Uterus (tissue), 4 donors: Measurements from ENCODE around the gene HOMER3. TPM values are rescaled to one million over a fixed set of nuclear protein-coding genes. Genes with fewer than 3 reads are reported as not detected.
A peak's percentile ranks its signal among the peaks of the same experiment; 100 is the strongest.

ENCODE experiments used
- DNase-seq, 2 donors: peaks; one replicate each; pipeline ENCODE4 v3.0.0-alpha.2; 2019 to 2020
- H3K27ac ChIP-seq, 2 donors: fragments of 200-600 bp; sonication (generic); 1 replicate in 1 of 2; 2 replicates in 1 of 2; pipeline ENCODE4 v1.5.1; 2016 to 2018
- H3K27me3 ChIP-seq, 2 donors: fragments of 200-600 bp; sonication (generic); one replicate each; pipeline ENCODE4 v1.5.1; 2018 to 2019; ENCODE audit warnings: control low read depth in 1 of 2
- H3K36me3 ChIP-seq, 2 donors: fragments of 200-600 bp; sonication (generic); one replicate each; pipeline ENCODE4 v1.5.1; 2019; ENCODE audit warnings: control low read depth in 1 of 2
- H3K4me1 ChIP-seq, 2 donors: fragments of 200-600 bp; sonication (generic); one replicate each; pipeline ENCODE4 v1.5.1; 2018 to 2019; ENCODE audit warnings: control low read depth in 1 of 2
- H3K4me3 ChIP-seq, 2 donors: fragments of 200-600 bp; sonication (generic); 1 replicate in 1 of 2; 2 replicates in 1 of 2; pipeline ENCODE4 v1.5.1; 2018 to 2019; ENCODE audit warnings: mild to moderate bottlenecking in 1 of 2
- H3K9me3 ChIP-seq, 2 donors: fragments of 200-600 bp; sonication (generic); one replicate each; pipeline ENCODE4 v1.5.1; 2019; ENCODE audit warnings: control low read depth in 1 of 2
- CTCF ChIP-seq, 4 experiments: fragments of 200-600 bp in 2 of 4; fragments of 450-650 bp in 2 of 4; sonication (generic) in 2 of 4; IDR thresholded peaks; one replicate each; pipeline ENCODE4 v1.5.1; 2016 to 2019; ENCODE audit warnings: antibody characterized with exemption in 4 of 4, mild to moderate bottlenecking in 2 of 4, moderate library complexity in 1 of 4
- POLR2A ChIP-seq, 2 donors: fragments of 450-650 bp; IDR thresholded peaks; one replicate each; pipeline ENCODE4 v1.6.1; 2016; ENCODE audit warnings: antibody characterized with exemption in 2 of 2, mild to moderate bottlenecking in 1 of 2, moderate library complexity in 1 of 2
- intact Hi-C: fragments of 100-400 bp; cut with DNase I; formaldehyde crosslinking; loops from one replicate; pipeline ENCODE4 v1.15.1; 2023; ENCODE audit warnings: low total_unique reads
- total RNA-seq, 4 donors: library from RNA; depleted of rRNA in 3 of 4; stranded (reverse); fragments of >200 nt in 3 of 4; gene quantifications; one replicate each; pipeline versions ENCODE4 v1.1.0 to v1.2.4, GENCODE V29; 2014 to 2023
- donor health status: DM: yes; HTN: yes; CAD: no.

Gene HOMER3
- 10 to 100 TPM in 3 of 4 donors, 1 to 10 TPM in 1; 4.4 to 24.8 (median 23.3) TPM for total RNA-seq

- Histone ChIP-seq H3K9me3 (no peaks in the 10 kb centered on the region), H3K27ac (peak within 1 kb of the TSS; percentile 73 to 76), H3K27me3 (no peaks in the 10 kb centered on the region), H3K4me3 (peak within 1 kb of the TSS; percentile 75 to 79), H3K4me1 (peaks cover 0 to 7% of the 10 kb centered on the region in 2 donors), H3K36me3 (no peaks in the 10 kb centered on the region)
- peak in 1 of 2 donors; percentile 24 for TF ChIP-seq POLR2A (IDR thresholded peaks at IDR 0.05)
- TF ChIP-seq CTCF (IDR thresholded peaks at IDR 0.05), result peak in 3 of 4 experiments; percentile 57 to 65 (median 62)
- DNase-seq, result peak; percentile 74 to 83
- intact Hi-C loops, result no loop called here
Observed at GRCh38 chr19:18940769-18941627, at the start of gene HOMER3. Gene HOMER3 (minus strand): TSS chr19:18941217. CDS start chr19:18938982, 2,235 bp downstream.

DNA sequence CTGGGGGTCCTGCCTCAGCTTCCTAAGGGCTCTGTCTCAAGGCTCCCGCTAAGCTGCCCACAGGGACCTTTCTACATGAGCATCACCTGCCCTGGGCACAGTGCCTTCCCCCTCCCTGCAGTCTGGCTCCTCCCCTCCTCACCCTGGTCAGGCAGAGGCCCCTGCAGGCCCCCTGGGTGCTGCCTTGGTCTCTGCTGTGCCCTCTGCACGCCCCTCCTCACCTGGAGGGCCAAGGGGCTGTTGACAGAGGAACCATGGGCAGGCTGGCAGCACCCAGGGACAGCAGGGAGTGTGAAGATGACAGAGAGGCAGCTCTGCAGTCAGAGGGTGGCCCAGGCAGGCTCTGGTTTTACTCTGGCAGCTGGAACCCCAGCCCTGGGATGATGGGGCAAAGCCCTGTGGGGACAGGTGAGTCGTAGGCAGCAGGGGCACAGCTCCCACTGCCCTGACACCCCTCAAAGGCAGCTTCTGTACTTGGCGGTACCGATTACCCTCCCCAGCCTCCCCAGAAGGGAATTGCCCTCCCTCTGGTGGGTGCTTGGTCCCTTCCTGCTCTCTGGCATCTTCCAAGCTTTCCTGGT lies 49.2 kb upstream of the HOMER3 start:
- no peaks in the 10 kb centered on the region for H3K27me3 ChIP-seq
- H3K9me3 ChIP-seq, result no peaks in the 10 kb centered on the region
- H3K36me3 ChIP-seq, result no peaks in the 10 kb centered on the region
- TF ChIP-seq CTCF (IDR thresholded peaks at IDR 0.05), result no peak
- TF ChIP-seq POLR2A (IDR thresholded peaks at IDR 0.05), result no peak
- intact Hi-C loops, result no loop called here
- no peak overlapping the region for H3K4me3 ChIP-seq
- no peaks in the 10 kb centered on the region for H3K4me1 ChIP-seq
- H3K27ac ChIP-seq, result no peak overlapping the region
- no peak for DNase-seq

GRCh38 chr19:18989316-18989715 lies 48.3 kb upstream of the HOMER3 start:
- H3K4me3 ChIP-seq, result no peak overlapping the region
- H3K27ac ChIP-seq, result no peak overlapping the region
- intact Hi-C loops, result no loop called here
- TF ChIP-seq POLR2A (IDR thresholded peaks at IDR 0.05), result no peak
- no peak for TF ChIP-seq CTCF (IDR thresholded peaks at IDR 0.05)
- H3K27me3 ChIP-seq, result no peaks in the 10 kb centered on the region
- no peaks in the 10 kb centered on the region for H3K9me3 ChIP-seq
- no peaks in the 10 kb centered on the region for H3K36me3 ChIP-seq
- DNase-seq, result no peak
- H3K4me1 ChIP-seq, result no peaks in the 10 kb centered on the region

DNA sequence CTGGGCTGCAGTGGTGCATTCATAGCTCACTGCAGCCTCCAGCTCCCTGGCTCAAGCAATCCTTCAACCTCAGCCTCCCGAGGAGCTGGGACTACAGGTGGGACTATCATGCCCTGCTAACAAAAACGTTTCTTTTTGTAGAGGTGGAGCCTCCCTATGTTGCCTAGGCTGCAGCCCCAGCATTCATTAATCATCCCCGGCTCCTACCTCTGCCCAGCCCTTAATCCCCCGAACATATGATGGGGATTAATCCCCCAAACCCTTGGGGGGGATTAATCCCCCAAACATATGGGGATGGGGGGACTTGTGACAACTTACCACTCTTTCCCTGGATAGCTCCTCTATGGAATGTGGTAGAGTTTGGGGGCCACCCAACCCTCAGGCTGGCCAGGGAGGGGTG lies 46.4 kb upstream of the HOMER3 start:
- Histone ChIP-seq H3K4me3 (no peak overlapping the region), H3K36me3 (no peaks in the 10 kb centered on the region), H3K27me3 (no peaks in the 10 kb centered on the region), H3K9me3 (no peaks in the 10 kb centered on the region), H3K27ac (no peak overlapping the region), H3K4me1 (no peaks in the 10 kb centered on the region)
- DNase-seq, result no peak
- TF ChIP-seq POLR2A (IDR thresholded peaks at IDR 0.05), result no peak
- intact Hi-C loops, result no loop called here

GRCh38 chr19:18985257-18985656 lies 44.2 kb upstream of the HOMER3 start:
- intact Hi-C loops, result no loop called here
- no peak overlapping the region for H3K27ac ChIP-seq
- no peaks in the 10 kb centered on the region for H3K36me3 ChIP-seq
- no peaks in the 10 kb centered on the region for H3K4me1 ChIP-seq
- DNase-seq, result no peak
- no peak for TF ChIP-seq CTCF (IDR thresholded peaks at IDR 0.05)
- TF ChIP-seq POLR2A (IDR thresholded peaks at IDR 0.05), result no peak
- no peaks in the 10 kb centered on the region for H3K27me3 ChIP-seq
- H3K9me3 ChIP-seq, result no peaks in the 10 kb centered on the region
- no peak overlapping the region for H3K4me3 ChIP-seq
